ENCODE results near the gene HOXA4. TPM values are rescaled to one million over a fixed set of nuclear protein-coding genes. Genes with fewer than 3 reads are reported as not detected.

The HOXA4 gene
- total and polyA plus RNA-seq, 10 of the 15 experiments (the other 5 are each of a cell fraction or from before 2014, with no cell fraction given), result 0.07 TPM; not detected in 9

GRCh38 chr7:27111751-27112277, 18.7 kb downstream of the HOXA4 start:
- ChIA-PET POLR2A (no interaction called here), SMC1A (ENCODE audit: uncharacterized antibody, unreplicated experiment) (no interaction called here), RAD21 (ENCODE audit: unreplicated experiment) (no interaction called here), CTCF (no interaction called here)
- FAIRE-seq, result no peak
- no peak for TF ChIP-seq EED (IDR thresholded peaks at IDR 0.05; ENCODE audit: low read depth)
- TF ChIP-seq CREB1 (IDR thresholded peaks at IDR 0.05; ENCODE audit: low read depth), result no peak
- TF ChIP-seq RELA (IDR thresholded peaks at IDR 0.05; ENCODE audit: borderline replicate concordance, partially characterized antibody), result no peak
- TF ChIP-seq HDAC6 (IDR thresholded peaks at IDR 0.05; ENCODE audit: unreplicated experiment), result no peak
- no peak for TF ChIP-seq NFXL1 (IDR thresholded peaks at IDR 0.05; ENCODE audit: borderline replicate concordance)
- no peak for TF ChIP-seq CUX1 (IDR thresholded peaks at IDR 0.05; ENCODE audit: insufficient replicate concordance, low read depth, low read length)
- TF ChIP-seq JUNB (IDR thresholded peaks at IDR 0.05), result no peak
- no peak for TF ChIP-seq EZH2 (IDR thresholded peaks at IDR 0.05; ENCODE audit: borderline replicate concordance, control insufficient read depth, low read depth, low read length)
- TF ChIP-seq PAX5 (IDR thresholded peaks at IDR 0.05; ENCODE audit: borderline replicate concordance, low read depth, low read length), result no peak
- TF ChIP-seq TCF7 (IDR thresholded peaks at IDR 0.05; ENCODE audit: borderline replicate concordance), result no peak
- no peak for TF ChIP-seq SUPT20H (IDR thresholded peaks at IDR 0.05; ENCODE audit: borderline replicate concordance, control insufficient read depth, low read depth, low read length)
- TF ChIP-seq CBX5 (IDR thresholded peaks at IDR 0.05; ENCODE audit: low read depth), result no peak
- no peak for TF ChIP-seq IRF4 (IDR thresholded peaks at IDR 0.05; ENCODE audit: low read depth, low read length)
- no peak for TF ChIP-seq NR2C1 (IDR thresholded peaks at IDR 0.05)
- no peak for TF ChIP-seq YY1 (IDR thresholded peaks at IDR 0.05; ENCODE audit: low read depth, low read length)
- TF ChIP-seq RUNX3 (IDR thresholded peaks at IDR 0.05; ENCODE audit: low read length), result no peak
- no peak for TF ChIP-seq NFYA (IDR thresholded peaks at IDR 0.05; ENCODE audit: borderline replicate concordance, low read depth, low read length)
- TF ChIP-seq ZBED1 (IDR thresholded peaks at IDR 0.05; ENCODE audit: borderline replicate concordance), result no peak
- TF ChIP-seq HCFC1 (IDR thresholded peaks at IDR 0.05; ENCODE audit: low read length), result no peak
- Histone ChIP-seq H3K9ac (ENCODE audit: control insufficient read depth, insufficient read depth, low read length) (no peak overlapping the region), H3K27me3 (replicated peaks in 1 of 2; ENCODE audit: control insufficient read depth in 2 of 2, insufficient read depth in 2 of 2, low read length in 1 of 2) (no peaks in the 10 kb centered on the region), H3K36me3 (ENCODE audit: control insufficient read depth in 2 of 2, insufficient read depth in 2 of 2, low read length in 1 of 2) (no peaks in the 10 kb centered on the region), H3K4me3 (no peak overlapping the region), H3K4me1 (ENCODE audit: control insufficient read depth, insufficient read depth, low read length) (no peaks in the 10 kb centered on the region), H3K9me3 (replicated peaks; ENCODE audit: control insufficient read depth, insufficient read depth, low read length) (no peaks in the 10 kb centered on the region), H3K79me2 (ENCODE audit: control insufficient read depth, insufficient read depth, low read length) (no peaks in the 10 kb centered on the region), H3K4me2 (ENCODE audit: control insufficient read depth, insufficient read depth) (no peak overlapping the region), H3K27ac (ENCODE audit: control insufficient read depth, insufficient read depth) (no peak overlapping the region), H4K20me1 (ENCODE audit: control insufficient read depth, insufficient read depth) (no peaks in the 10 kb centered on the region; the same call in 1 of the 2 replicates), H2AFZ (ENCODE audit: control insufficient read depth, low read depth, low read length) (no peak overlapping the region)
- in situ Hi-C loops (cut with MboI) (no loop called here), intact Hi-C loops (cut with micrococcal nuclease; ENCODE audit: unreplicated experiment) (no loop called here)
- no peak for ATAC-seq
- no TSS peak for BruUV-seq (replicated peaks)
- 66% methylated on average over 4 of the region's 4 CpGs for WGBS (ENCODE audit: insufficient coverage, insufficient replicate concordance, low lambda C conversion rate, missing lambda C conversion rate)
- DNase-seq (ENCODE audit: low read depth, low spot score), result no peak
